ENCODE data around the gene DNAH6.
A peak's percentile ranks its signal among the peaks of the same experiment; 100 is the strongest.

Gene DNAH6

GRCh38 chr2:84690225-84690624 lies 173.9 kb downstream of the DNAH6 start:
- no peak for TF ChIP-seq CTCF (IDR thresholded peaks at IDR 0.05; ENCODE audit: poor library complexity, severe bottlenecking)
- Histone ChIP-seq H3K27me3 (ENCODE audit: insufficient read depth, poor library complexity, severe bottlenecking) (peaks cover 5% of the 10 kb centered on the region), H3K9me3 (ENCODE audit: severe bottlenecking) (no peaks in the 10 kb centered on the region), H3K4me1 (ENCODE audit: insufficient read depth, poor library complexity, severe bottlenecking) (no peaks in the 10 kb centered on the region), H3K36me3 (ENCODE audit: low read depth) (no peaks in the 10 kb centered on the region), H3K27ac (ENCODE audit: poor library complexity, severe bottlenecking) (no peak overlapping the region), H3K4me3 (ENCODE audit: severe bottlenecking) (no peak overlapping the region)
- DNase-seq (ENCODE audit: low spot score), result no peak
- ATAC-seq (ENCODE audit: low read depth), result no peak

DNA sequence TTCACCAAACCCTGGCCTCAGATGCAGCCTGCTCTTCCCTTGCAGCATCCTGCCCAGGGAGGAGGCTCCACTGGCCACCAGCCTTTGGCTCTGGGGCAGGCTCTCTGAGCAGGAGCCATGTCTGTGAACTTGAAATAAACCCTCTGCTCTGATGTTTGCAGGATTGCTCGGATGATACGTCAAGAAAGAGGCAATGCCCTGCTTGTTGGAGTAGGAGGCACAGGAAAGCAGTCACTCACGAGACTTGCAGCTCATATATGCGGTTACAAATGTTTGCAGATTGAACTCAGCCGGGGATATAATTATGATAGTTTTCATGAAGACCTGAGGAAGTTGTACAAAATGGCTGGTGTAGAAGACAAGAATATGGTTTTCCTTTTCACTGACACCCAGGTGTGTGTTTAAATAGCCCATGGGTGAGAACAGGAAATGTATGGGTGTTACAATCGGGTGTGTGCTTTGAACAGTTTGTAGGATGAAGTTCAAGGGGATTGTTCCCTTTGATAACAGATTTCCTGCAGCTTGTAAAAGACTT lies 177.9 kb downstream of the DNAH6 start:
- Histone ChIP-seq H3K9me3 (ENCODE audit: severe bottlenecking) (no peaks in the 10 kb centered on the region), H3K4me3 (ENCODE audit: severe bottlenecking) (no peak overlapping the region), H3K4me1 (ENCODE audit: insufficient read depth, poor library complexity, severe bottlenecking) (no peaks in the 10 kb centered on the region), H3K27ac (ENCODE audit: poor library complexity, severe bottlenecking) (no peak overlapping the region), H3K27me3 (ENCODE audit: insufficient read depth, poor library complexity, severe bottlenecking) (peaks cover 13% of the 10 kb centered on the region), H3K36me3 (ENCODE audit: low read depth) (no peaks in the 10 kb centered on the region)
- DNase-seq (ENCODE audit: low spot score), result no peak
- TF ChIP-seq CTCF (IDR thresholded peaks at IDR 0.05; ENCODE audit: poor library complexity, severe bottlenecking), result no peak
- ATAC-seq (ENCODE audit: low read depth), result no peak

DNA sequence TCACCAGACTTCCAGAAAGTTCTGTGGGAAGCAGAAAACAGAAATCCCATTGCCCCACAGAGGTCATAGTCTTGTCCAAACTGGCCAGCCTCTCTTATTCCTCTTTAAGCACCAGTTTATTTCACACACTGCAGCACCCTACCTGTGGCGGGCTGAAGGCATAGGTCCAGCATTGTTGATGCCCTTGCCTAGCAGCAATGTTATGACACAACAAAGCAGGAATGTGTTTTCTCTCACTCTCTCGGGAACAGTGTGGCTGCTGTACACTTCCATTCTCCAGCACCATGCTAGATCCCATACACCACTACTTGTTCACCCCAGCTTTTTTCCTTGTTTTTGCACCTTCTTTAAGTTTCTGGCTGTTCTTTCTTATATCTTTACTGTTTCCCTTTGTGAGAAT lies 181.6 kb downstream of the DNAH6 start:
- no peaks in the 10 kb centered on the region for H3K36me3 ChIP-seq (ENCODE audit: low read depth)
- DNase-seq (ENCODE audit: low spot score) (no peak), ATAC-seq (ENCODE audit: low read depth) (peak; percentile 61; the same call in 2 of the 3 replicates)
- H3K4me3 ChIP-seq (ENCODE audit: severe bottlenecking), result no peak overlapping the region
- no peaks in the 10 kb centered on the region for H3K4me1 ChIP-seq (ENCODE audit: insufficient read depth, poor library complexity, severe bottlenecking)
- no peak for TF ChIP-seq CTCF (IDR thresholded peaks at IDR 0.05; ENCODE audit: poor library complexity, severe bottlenecking)
- H3K27me3 ChIP-seq (ENCODE audit: insufficient read depth, poor library complexity, severe bottlenecking), result peaks cover 13% of the 10 kb centered on the region
- no peak overlapping the region for H3K27ac ChIP-seq (ENCODE audit: poor library complexity, severe bottlenecking)
- H3K9me3 ChIP-seq (ENCODE audit: severe bottlenecking), result no peaks in the 10 kb centered on the region

- ATAC-seq (ENCODE audit: low read depth), result no peak
- Histone ChIP-seq H3K27me3 (ENCODE audit: insufficient read depth, poor library complexity, severe bottlenecking) (peaks cover 13% of the 10 kb centered on the region), H3K9me3 (ENCODE audit: severe bottlenecking) (no peaks in the 10 kb centered on the region), H3K4me1 (ENCODE audit: insufficient read depth, poor library complexity, severe bottlenecking) (no peaks in the 10 kb centered on the region), H3K27ac (ENCODE audit: poor library complexity, severe bottlenecking) (no peak overlapping the region), H3K4me3 (ENCODE audit: severe bottlenecking) (no peak overlapping the region), H3K36me3 (ENCODE audit: low read depth) (no peaks in the 10 kb centered on the region)
- no peak for DNase-seq (ENCODE audit: low spot score)
- TF ChIP-seq CTCF (IDR thresholded peaks at IDR 0.05; ENCODE audit: poor library complexity, severe bottlenecking), result no peak
Observed at GRCh38 chr2:84700006-84700405, 183.7 kb downstream of the DNAH6 start.

DNA sequence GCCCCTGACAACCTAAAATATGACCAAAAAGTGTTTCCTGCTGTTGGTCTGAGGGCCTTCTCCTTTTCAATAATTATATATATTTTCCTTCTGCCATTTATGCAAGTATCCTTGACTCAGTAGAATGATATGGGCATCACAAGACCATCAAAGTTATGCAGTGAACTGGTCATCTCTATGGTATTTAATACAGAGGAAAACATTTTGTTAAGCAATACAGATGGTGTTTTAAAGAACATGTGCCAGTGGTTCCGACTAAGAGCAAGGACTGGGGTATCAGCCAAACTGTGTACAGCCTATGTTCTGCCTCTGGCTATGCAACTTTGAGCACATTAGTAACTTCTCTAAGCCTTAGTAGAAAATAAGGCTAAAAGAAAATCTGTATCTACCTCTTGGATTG lies 185.6 kb downstream of the DNAH6 start:
- Histone ChIP-seq H3K27ac (ENCODE audit: poor library complexity, severe bottlenecking) (no peak overlapping the region), H3K4me1 (ENCODE audit: insufficient read depth, poor library complexity, severe bottlenecking) (no peaks in the 10 kb centered on the region), H3K4me3 (ENCODE audit: severe bottlenecking) (no peak overlapping the region), H3K27me3 (ENCODE audit: insufficient read depth, poor library complexity, severe bottlenecking) (peaks cover 4% of the 10 kb centered on the region), H3K9me3 (ENCODE audit: severe bottlenecking) (no peaks in the 10 kb centered on the region), H3K36me3 (ENCODE audit: low read depth) (no peaks in the 10 kb centered on the region)
- ATAC-seq (ENCODE audit: low read depth), result peak; percentile 84
- no peak for DNase-seq (ENCODE audit: low spot score)
- no peak for TF ChIP-seq CTCF (IDR thresholded peaks at IDR 0.05; ENCODE audit: poor library complexity, severe bottlenecking)
